WTC11 (cell line): ENCODE data around the gene ARHGAP42. TPM values are rescaled to one million over a fixed set of nuclear protein-coding genes. Genes with fewer than 3 reads are reported as not detected.

Experiments
- ATAC-seq: fragments of 200-7000 bp; cut with Tn5 transposase; 2 replicates; pipeline ENCODE4 v1.10.0; 2021; ENCODE audit warnings: mild to moderate bottlenecking, moderate library complexity
- CTCF ChIA-PET: fragments of 300-600 bp; sonication (Branson Sonifier 250); formaldehyde crosslinking; loops from one replicate; lab custom pipeline; 2021; ENCODE audit warnings: antibody characterized with exemption; lab: Charles Lee
- POLR2A ChIA-PET: fragments of 350-600 bp; sonication (Branson Sonifier 250); formaldehyde crosslinking; loops from one replicate; lab custom pipeline; 2021; ENCODE audit warnings: antibody characterized with exemption; lab: Charles Lee
- DNase-seq: peaks from one replicate; pipeline ENCODE4 v3.0.0; 2021; ENCODE audit warnings: low spot score
- H3K27ac Mint-ChIP-seq: 2 replicates; pipeline ENCODE4 v1.8.0; 2021; ENCODE audit warnings: mixed read lengths
- H3K27me3 Mint-ChIP-seq: 2 replicates; pipeline ENCODE4 v1.8.0; 2021; ENCODE audit warnings: low read depth, mild to moderate bottlenecking, moderate library complexity, mixed read lengths
- H3K36me3 Mint-ChIP-seq: 2 replicates; pipeline ENCODE4 v1.8.0; 2021; ENCODE audit warnings: mixed read lengths
- H3K4me1 Mint-ChIP-seq: 2 replicates; pipeline ENCODE4 v1.8.0; 2022; ENCODE audit warnings: mixed read lengths
- H3K4me3 Mint-ChIP-seq: 2 replicates; pipeline ENCODE4 v1.8.0; 2021; ENCODE audit warnings: mild to moderate bottlenecking, moderate library complexity, mixed read lengths
- H3K9me3 Mint-ChIP-seq: 2 replicates; pipeline ENCODE4 v1.8.0; 2021; ENCODE audit warnings: mixed read lengths
- CREM ChIP-seq: sonication (generic); formaldehyde crosslinking; IDR thresholded peaks from 2 replicates; pipeline ENCODE4 v1.8.1; 2022; ENCODE audit warnings: mild to moderate bottlenecking, missing genetic modification reagents, moderate library complexity
- CTCF ChIP-seq: fragments of 200-600 bp; IDR thresholded peaks from 2 replicates; pipeline ENCODE4 v1.8.0; 2022; ENCODE audit warnings: antibody characterized with exemption
- GTF2I ChIP-seq: fragments of 250-450 bp; sonication (Bioruptor Pico); conservative IDR thresholded peaks from 2 replicates; pipeline ENCODE4 v1.4.0; 2021; ENCODE audit warnings: mild to moderate bottlenecking
- HMGXB4 ChIP-seq: sonication (generic); formaldehyde crosslinking; IDR thresholded peaks from 2 replicates; pipeline ENCODE4 v1.8.1; 2023; ENCODE audit warnings: mild to moderate bottlenecking, moderate library complexity, missing genetic modification reagents
- KAT7 ChIP-seq: sonication (generic); formaldehyde crosslinking; IDR thresholded peaks from 2 replicates; pipeline ENCODE4 v1.8.1; 2023; ENCODE audit warnings: missing genetic modification reagents, mild to moderate bottlenecking, borderline replicate concordance
- MXD4 ChIP-seq: fragments of 250-450 bp; sonication (Bioruptor Pico); IDR thresholded peaks from 2 replicates; pipeline ENCODE4 v1.8.0; 2021; ENCODE audit warnings: mild to moderate bottlenecking, moderate library complexity, borderline replicate concordance
- NFATC4 ChIP-seq: fragments of 250-450 bp; sonication (Bioruptor Pico); IDR thresholded peaks from 2 replicates; pipeline ENCODE4 v1.9.0; 2021; ENCODE audit warnings: mild to moderate bottlenecking
- SP1 ChIP-seq: sonication (generic); formaldehyde crosslinking; conservative IDR thresholded peaks from 2 replicates; pipeline ENCODE4 v1.8.1; 2022; ENCODE audit warnings: missing genetic modification reagents
- USF1 ChIP-seq: sonication (generic); formaldehyde crosslinking; IDR thresholded peaks from 2 replicates; pipeline ENCODE4 v1.8.0; 2022; ENCODE audit warnings: mild to moderate bottlenecking, missing genetic modification reagents
- USF2 ChIP-seq: sonication (generic); formaldehyde crosslinking; IDR thresholded peaks from 2 replicates; pipeline ENCODE4 v1.8.1; 2023; ENCODE audit warnings: mild to moderate bottlenecking, missing genetic modification reagents, moderate library complexity
- ZBTB21 ChIP-seq: sonication (generic); formaldehyde crosslinking; IDR thresholded peaks from 2 replicates; pipeline ENCODE4 v1.8.1; 2023; ENCODE audit warnings: mild to moderate bottlenecking, missing genetic modification reagents, borderline replicate concordance
- ZNF425 ChIP-seq: fragments of 250-450 bp; sonication (Bioruptor Pico); conservative IDR thresholded peaks from 2 replicates; pipeline ENCODE4 v1.9.0; 2021; ENCODE audit warnings: mild to moderate bottlenecking
- total RNA-seq: library from RNA; stranded (reverse); gene quantifications from 3 replicates; pipeline ENCODE4 v1.2.3, GENCODE V29; 2021

ARHGAP42 gene
- total RNA-seq, 1 experiment from 2014 or later, result 32.5 TPM

GRCh38 chr11:100684101-100685065, 2.7 kb upstream of the ARHGAP42 start (continued):
- TF ChIP-seq ZNF425 (CRISPR knock-in tag), result no peak

- Mint-ChIP-seq H3K4me3 (peak overlapping the region; percentile 91), H3K27ac (peak overlapping the region; percentile 100), H3K27me3 (no peaks in the 10 kb centered on the region), H3K36me3 (peaks cover 10% of the 10 kb centered on the region), H3K4me1 (peaks cover 59% of the 10 kb centered on the region), H3K9me3 (peaks cover 5% of the 10 kb centered on the region)
- peak; percentile 16 for ATAC-seq
- ChIA-PET CTCF (no interaction called here), POLR2A (no interaction called here)
- no peak for DNase-seq
- TF ChIP-seq SP1 (CRISPR knock-in tag), result peak; percentile 25; the same call in 1 of the 2 replicates
- TF ChIP-seq HMGXB4, result no peak
- TF ChIP-seq CREM (CRISPR knock-in tag), result no peak
- no peak for TF ChIP-seq USF2 (CRISPR knock-in tag)
- no peak for TF ChIP-seq NFATC4 (CRISPR knock-in tag)
- TF ChIP-seq MXD4 (CRISPR knock-in tag), result no peak
- TF ChIP-seq ZBTB21 (CRISPR knock-in tag), result no peak
Observed at GRCh38 chr11:100686476-100687053, 523 bp upstream of the ARHGAP42 start.

- H3K4me3 Mint-ChIP-seq, result peak overlapping the region; percentile 97
- H3K4me1 Mint-ChIP-seq, result peaks cover 62% of the 10 kb centered on the region
- DNase-seq (peak; percentile 72), ATAC-seq (peak; percentile 58)
- TF ChIP-seq KAT7 (CRISPR knock-in tag), result 0 out of 2 replicates have a peak, but pooled peaks have one; percentile 15
- 0 out of 2 replicates have a peak, but pooled peaks have one; percentile 17 for TF ChIP-seq USF1 (CRISPR knock-in tag)
- peak; percentile 44 for TF ChIP-seq CTCF
- TF ChIP-seq GTF2I (CRISPR knock-in tag), result no peak
- 0 out of 2 replicates have a peak, but pooled peaks have one; percentile 5 for TF ChIP-seq HMGXB4
- H3K9me3 Mint-ChIP-seq, result peaks cover 5% of the 10 kb centered on the region
- ChIA-PET POLR2A (interaction anchor here (0.6 to 1.0 kb wide), 5 partner anchors 9 to 42 kb away, joined by 3 to 5 read pairs (median 3); no protein-coding TSS in a partner anchor), CTCF (interaction anchor here (0.6 to 2.3 kb wide), 28 partner anchors 8 to 292 kb away, joined by 3 to 27 read pairs (median 4); no protein-coding TSS in a partner anchor)
- H3K27me3 Mint-ChIP-seq, result no peaks in the 10 kb centered on the region
- H3K27ac Mint-ChIP-seq, result peak overlapping the region; percentile 97
- peaks cover 11% of the 10 kb centered on the region for H3K36me3 Mint-ChIP-seq
Observed at GRCh38 chr11:100687630-100688395, 725 bp downstream of the ARHGAP42 start.
